ENCODE measurements around the gene ZNF625. TPM values are rescaled to one million over a fixed set of nuclear protein-coding genes. Genes with fewer than 3 reads are reported as not detected.
A peak's percentile ranks its signal among the peaks of the same experiment; 100 is the strongest.

Gene ZNF625
- total RNA-seq, 1 donor from 2014 or later, result 4.0 TPM

- peak; percentile 87 for DNase-seq
- Histone ChIP-seq H3K9me3 (replicated peaks) (peaks cover 53% of the 10 kb centered on the region), H3K36me3 (peaks cover 31% of the 10 kb centered on the region), H3K27ac (replicated peaks) (peak overlapping the region; percentile 79), H3K27me3 (ENCODE audit: low read depth) (no peaks in the 10 kb centered on the region), H3K4me1 (peaks cover 21% of the 10 kb centered on the region), H3K4me3 (peak overlapping the region; percentile 83)
- intact Hi-C loops (cut with micrococcal nuclease), result no loop called here
- TF ChIP-seq CTCF (IDR thresholded peaks at IDR 0.05; ENCODE audit: borderline replicate concordance), result no peak
These were observed 38.5 kb upstream of the ZNF625 start for GRCh38 chr19:12194827-12195731.

- no peaks in the 10 kb centered on the region for H3K27me3 ChIP-seq (ENCODE audit: low read depth)
- TF ChIP-seq CTCF (IDR thresholded peaks at IDR 0.05; ENCODE audit: borderline replicate concordance), result no peak
- peaks cover 97% of the 10 kb centered on the region for H3K36me3 ChIP-seq
- intact Hi-C loops (cut with micrococcal nuclease), result no loop called here
- no peak overlapping the region for H3K27ac ChIP-seq (replicated peaks)
- H3K9me3 ChIP-seq (replicated peaks), result peaks cover 95% of the 10 kb centered on the region
- H3K4me3 ChIP-seq, result no peak overlapping the region
- DNase-seq, result no peak
- H3K4me1 ChIP-seq, result no peaks in the 10 kb centered on the region
These were observed 31.1 kb upstream of the ZNF625 start for GRCh38 chr19:12187625-12188024.

GRCh38 chr19:12180377-12180776 lies 23.8 kb upstream of the ZNF625 start:
- Histone ChIP-seq H3K4me1 (no peaks in the 10 kb centered on the region), H3K4me3 (no peak overlapping the region), H3K36me3 (peaks cover 45% of the 10 kb centered on the region), H3K9me3 (replicated peaks) (peaks cover 28% of the 10 kb centered on the region), H3K27ac (replicated peaks) (no peak overlapping the region), H3K27me3 (ENCODE audit: low read depth) (no peaks in the 10 kb centered on the region)
- intact Hi-C loops (cut with micrococcal nuclease), result no loop called here
- TF ChIP-seq CTCF (IDR thresholded peaks at IDR 0.05; ENCODE audit: borderline replicate concordance), result no peak
- no peak for DNase-seq

GRCh38 chr19:12166626-12167025 lies 10.1 kb upstream of the ZNF625 start:
- peaks cover 30% of the 10 kb centered on the region for H3K36me3 ChIP-seq
- DNase-seq, result no peak
- H3K4me3 ChIP-seq, result no peak overlapping the region
- H3K27me3 ChIP-seq (ENCODE audit: low read depth), result no peaks in the 10 kb centered on the region
- peak overlapping the region; percentile 21 for H3K27ac ChIP-seq (replicated peaks)
- TF ChIP-seq CTCF (IDR thresholded peaks at IDR 0.05; ENCODE audit: borderline replicate concordance), result no peak
- H3K9me3 ChIP-seq (replicated peaks), result no peaks in the 10 kb centered on the region
- H3K4me1 ChIP-seq, result peaks cover 54% of the 10 kb centered on the region
- intact Hi-C loops (cut with micrococcal nuclease), result no loop called here

GRCh38 chr19:12163826-12164225 lies 7.3 kb upstream of the ZNF625 start:
- DNase-seq, result no peak
- Histone ChIP-seq H3K4me3 (peak overlapping the region; percentile 98), H3K4me1 (peaks cover 54% of the 10 kb centered on the region), H3K27ac (replicated peaks) (peak overlapping the region; percentile 97), H3K36me3 (peaks cover 7% of the 10 kb centered on the region), H3K27me3 (ENCODE audit: low read depth) (no peaks in the 10 kb centered on the region), H3K9me3 (replicated peaks) (no peaks in the 10 kb centered on the region)
- intact Hi-C loops (cut with micrococcal nuclease), result no loop called here
- TF ChIP-seq CTCF (IDR thresholded peaks at IDR 0.05; ENCODE audit: borderline replicate concordance), result no peak
